ENCODE measurements around the gene ENOX2. TPM values are rescaled to one million over a fixed set of nuclear protein-coding genes. Genes with fewer than 3 reads are reported as not detected.

The ENOX2 gene, protein sequence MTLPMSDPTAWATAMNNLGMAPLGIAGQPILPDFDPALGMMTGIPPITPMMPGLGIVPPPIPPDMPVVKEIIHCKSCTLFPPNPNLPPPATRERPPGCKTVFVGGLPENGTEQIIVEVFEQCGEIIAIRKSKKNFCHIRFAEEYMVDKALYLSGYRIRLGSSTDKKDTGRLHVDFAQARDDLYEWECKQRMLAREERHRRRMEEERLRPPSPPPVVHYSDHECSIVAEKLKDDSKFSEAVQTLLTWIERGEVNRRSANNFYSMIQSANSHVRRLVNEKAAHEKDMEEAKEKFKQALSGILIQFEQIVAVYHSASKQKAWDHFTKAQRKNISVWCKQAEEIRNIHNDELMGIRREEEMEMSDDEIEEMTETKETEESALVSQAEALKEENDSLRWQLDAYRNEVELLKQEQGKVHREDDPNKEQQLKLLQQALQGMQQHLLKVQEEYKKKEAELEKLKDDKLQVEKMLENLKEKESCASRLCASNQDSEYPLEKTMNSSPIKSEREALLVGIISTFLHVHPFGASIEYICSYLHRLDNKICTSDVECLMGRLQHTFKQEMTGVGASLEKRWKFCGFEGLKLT
- 14.0 TPM for total RNA-seq (ENCODE audit: unreplicated experiment)
- long read RNA-seq, full-length matches to known transcripts, result 3 of 8 reads
- long read RNA-seq, partial matches to known transcripts, result 3 of 8 reads
- long read RNA-seq, other reads (novel, unspliced or antisense), result 2 of 8 reads

DNA sequence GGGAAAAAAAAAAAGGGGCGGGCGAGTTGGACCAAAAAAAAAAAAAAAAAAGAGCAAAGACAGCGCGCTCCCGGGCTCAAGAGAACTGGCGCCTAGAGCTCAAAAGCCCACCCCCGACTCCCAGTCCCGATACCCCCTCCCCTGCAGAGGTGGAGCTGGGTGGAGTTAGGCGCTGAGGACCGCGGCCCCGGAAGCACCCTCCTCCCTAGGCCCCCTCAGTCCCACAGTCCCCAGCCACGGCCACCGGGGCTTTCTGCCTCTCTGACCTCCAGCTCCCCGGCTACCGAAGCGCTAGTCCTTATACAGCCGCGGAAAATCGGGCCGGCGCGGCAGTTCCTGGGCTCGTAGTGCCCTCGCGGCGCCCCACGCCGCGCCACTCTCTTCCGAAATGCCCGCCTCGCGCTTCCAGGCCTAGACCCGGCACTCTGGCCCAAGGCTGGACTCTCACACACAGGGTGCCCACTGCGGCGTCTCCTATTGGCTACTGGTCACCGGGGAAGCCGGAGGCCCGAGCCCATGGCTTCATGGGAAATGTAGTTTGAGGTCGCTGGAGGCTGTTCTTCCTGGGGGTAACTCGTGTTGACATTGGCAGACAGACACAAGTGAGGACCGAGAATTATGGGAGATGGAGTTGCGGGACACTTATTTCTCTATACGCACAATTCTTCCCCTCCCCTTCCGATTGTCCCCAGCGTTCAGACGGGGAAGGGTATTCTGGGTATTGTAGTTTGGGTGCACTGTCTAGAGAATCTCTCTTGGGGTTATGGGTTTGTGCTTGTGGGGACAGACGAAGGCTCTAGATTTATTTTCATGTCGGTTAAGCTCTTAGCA is at the start of gene ENOX2:
Gene ENOX2, minus strand, starts transcription at position 427 of the 831 bp plus-strand sequence. CDS start 199,993 bp downstream, outside the sequence.
- Mint-ChIP-seq H3K27ac (ENCODE audit: unreplicated experiment) (peak within 1 kb of the TSS; percentile 82), H3K9me3 (ENCODE audit: unreplicated experiment) (no peaks in the 10 kb centered on the region), H3K4me3 (ENCODE audit: unreplicated experiment) (no peak within 1 kb of the TSS), H3K4me1 (ENCODE audit: unreplicated experiment) (peaks cover 4% of the 10 kb centered on the region), H3K36me3 (ENCODE audit: low read depth, unreplicated experiment) (no peaks in the 10 kb centered on the region), H3K27me3 (ENCODE audit: unreplicated experiment) (no peaks in the 10 kb centered on the region)
- DNase-seq (ENCODE audit: low spot score), result peak; percentile 77
- TF ChIP-seq, protein P1, sequence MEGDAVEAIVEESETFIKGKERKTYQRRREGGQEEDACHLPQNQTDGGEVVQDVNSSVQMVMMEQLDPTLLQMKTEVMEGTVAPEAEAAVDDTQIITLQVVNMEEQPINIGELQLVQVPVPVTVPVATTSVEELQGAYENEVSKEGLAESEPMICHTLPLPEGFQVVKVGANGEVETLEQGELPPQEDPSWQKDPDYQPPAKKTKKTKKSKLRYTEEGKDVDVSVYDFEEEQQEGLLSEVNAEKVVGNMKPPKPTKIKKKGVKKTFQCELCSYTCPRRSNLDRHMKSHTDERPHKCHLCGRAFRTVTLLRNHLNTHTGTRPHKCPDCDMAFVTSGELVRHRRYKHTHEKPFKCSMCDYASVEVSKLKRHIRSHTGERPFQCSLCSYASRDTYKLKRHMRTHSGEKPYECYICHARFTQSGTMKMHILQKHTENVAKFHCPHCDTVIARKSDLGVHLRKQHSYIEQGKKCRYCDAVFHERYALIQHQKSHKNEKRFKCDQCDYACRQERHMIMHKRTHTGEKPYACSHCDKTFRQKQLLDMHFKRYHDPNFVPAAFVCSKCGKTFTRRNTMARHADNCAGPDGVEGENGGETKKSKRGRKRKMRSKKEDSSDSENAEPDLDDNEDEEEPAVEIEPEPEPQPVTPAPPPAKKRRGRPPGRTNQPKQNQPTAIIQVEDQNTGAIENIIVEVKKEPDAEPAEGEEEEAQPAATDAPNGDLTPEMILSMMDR (IDR thresholded peaks at IDR 0.05; ENCODE audit: unreplicated experiment), result no peak

DNA sequence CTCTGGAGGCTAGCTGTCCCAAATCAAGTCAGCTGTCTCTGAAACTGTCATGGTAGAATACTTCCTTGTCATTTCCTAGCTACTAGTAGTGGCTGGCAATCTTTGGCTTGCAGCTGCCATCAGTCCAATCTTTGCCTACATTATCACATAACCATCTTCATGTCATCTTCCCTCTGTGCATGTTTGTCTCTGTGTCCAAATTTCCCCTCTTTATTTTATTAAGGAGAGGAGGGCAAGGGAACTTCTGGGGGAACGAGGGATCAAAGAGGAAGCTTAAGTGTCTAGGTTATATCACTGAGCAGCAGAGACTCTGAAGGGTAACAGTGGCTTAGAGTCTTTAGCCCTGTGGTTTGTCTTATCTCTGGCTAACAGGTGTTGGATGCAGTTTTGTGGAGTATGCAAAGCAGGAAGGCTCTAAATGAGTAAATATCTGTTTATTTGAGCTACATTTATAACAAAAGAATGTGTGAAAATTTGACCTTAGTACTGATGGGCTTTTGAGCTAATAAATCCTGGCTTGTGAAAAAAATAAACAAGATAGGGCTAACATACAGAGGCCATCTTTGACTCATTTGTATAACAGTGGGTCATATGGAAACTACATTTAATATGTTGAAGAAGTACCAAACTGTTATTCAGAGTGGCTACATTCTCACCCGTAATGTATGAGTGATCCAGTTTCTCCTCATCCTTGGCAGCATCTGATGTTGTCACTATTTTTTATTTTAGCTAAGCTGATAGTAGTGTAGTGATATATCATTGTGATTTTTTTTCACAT is 49.4 kb upstream of the ENOX2 start:
- H3K27me3 Mint-ChIP-seq (ENCODE audit: unreplicated experiment), result no peaks in the 10 kb centered on the region
- H3K4me1 Mint-ChIP-seq (ENCODE audit: unreplicated experiment), result peaks cover 3% of the 10 kb centered on the region

DNA sequence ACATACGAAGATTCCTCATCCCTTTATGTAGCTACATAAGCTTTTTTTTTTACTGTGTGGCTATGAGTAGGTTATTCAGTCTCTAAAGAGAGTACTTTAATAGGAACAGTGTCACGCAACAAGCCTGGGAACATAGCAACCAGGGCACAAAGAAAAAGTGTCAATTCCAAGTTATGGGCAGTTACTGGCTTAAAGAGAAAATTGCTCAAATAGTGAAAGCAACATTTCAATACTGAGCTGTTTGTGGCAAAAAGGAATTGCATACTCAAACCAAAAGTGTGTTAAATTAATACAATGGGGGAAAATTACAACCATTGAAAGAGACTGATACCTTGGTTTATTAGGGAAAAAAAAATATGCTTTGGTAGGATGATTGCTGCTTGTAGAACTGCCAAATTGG is 41.2 kb upstream of the ENOX2 start:
- TF ChIP-seq, protein P1 (IDR thresholded peaks at IDR 0.05; ENCODE audit: unreplicated experiment), result no peak
- H3K27ac Mint-ChIP-seq (ENCODE audit: unreplicated experiment), result no peak overlapping the region
- DNase-seq (ENCODE audit: low spot score), result no peak
- no peaks in the 10 kb centered on the region for H3K36me3 Mint-ChIP-seq (ENCODE audit: low read depth, unreplicated experiment)
- H3K9me3 Mint-ChIP-seq (ENCODE audit: unreplicated experiment), result no peaks in the 10 kb centered on the region
- H3K27me3 Mint-ChIP-seq (ENCODE audit: unreplicated experiment), result no peaks in the 10 kb centered on the region
- H3K4me1 Mint-ChIP-seq (ENCODE audit: unreplicated experiment), result no peaks in the 10 kb centered on the region
- no peak overlapping the region for H3K4me3 Mint-ChIP-seq (ENCODE audit: unreplicated experiment)

More for the DNA sequence above, 49.4 kb upstream of the ENOX2 start:
- Mint-ChIP-seq H3K27ac (ENCODE audit: unreplicated experiment) (no peak overlapping the region), H3K9me3 (ENCODE audit: unreplicated experiment) (no peaks in the 10 kb centered on the region), H3K36me3 (ENCODE audit: low read depth, unreplicated experiment) (no peaks in the 10 kb centered on the region), H3K4me3 (ENCODE audit: unreplicated experiment) (no peak overlapping the region)
- DNase-seq (ENCODE audit: low spot score), result no peak
- TF ChIP-seq, protein P1 (IDR thresholded peaks at IDR 0.05; ENCODE audit: unreplicated experiment), result no peak

DNA sequence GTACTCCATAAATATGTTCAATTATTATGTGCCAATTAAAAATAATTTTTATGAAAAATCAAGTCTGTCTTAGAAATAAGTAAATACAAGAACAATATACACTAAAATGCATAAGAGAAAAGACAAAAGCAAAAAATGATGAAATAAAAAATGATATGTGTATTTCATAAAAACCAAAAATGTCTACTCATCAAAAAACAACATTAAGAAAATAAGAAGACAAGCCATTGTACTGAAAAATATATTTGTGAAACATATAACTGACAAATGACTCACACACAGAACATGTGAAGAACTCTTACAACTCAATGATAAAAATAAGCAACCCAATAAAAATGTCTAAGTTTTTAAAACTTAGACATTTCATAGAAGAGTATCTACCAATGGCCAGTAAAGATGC is 34.1 kb upstream of the ENOX2 start:
- H3K27ac Mint-ChIP-seq (ENCODE audit: unreplicated experiment), result no peak overlapping the region
- no peaks in the 10 kb centered on the region for H3K36me3 Mint-ChIP-seq (ENCODE audit: low read depth, unreplicated experiment)
- H3K4me3 Mint-ChIP-seq (ENCODE audit: unreplicated experiment), result no peak overlapping the region
- no peaks in the 10 kb centered on the region for H3K9me3 Mint-ChIP-seq (ENCODE audit: unreplicated experiment)
- H3K27me3 Mint-ChIP-seq (ENCODE audit: unreplicated experiment), result no peaks in the 10 kb centered on the region
- no peak for DNase-seq (ENCODE audit: low spot score)
- H3K4me1 Mint-ChIP-seq (ENCODE audit: unreplicated experiment), result no peaks in the 10 kb centered on the region
- TF ChIP-seq, protein P1 (IDR thresholded peaks at IDR 0.05; ENCODE audit: unreplicated experiment), result no peak
